HFFc6 (cell line): ENCODE results near the gene CXCR5. TPM values are rescaled to one million over a fixed set of nuclear protein-coding genes. Genes with fewer than 3 reads are reported as not detected.

Experiments
- DNase-seq: peaks from one replicate; pipeline ENCODE4 v3.0.0-alpha.2; 2018
- H3K27ac Mint-ChIP-seq: 2 replicates; pipeline ENCODE4 v1.8.0; 2020; ENCODE audit warnings: mild to moderate bottlenecking, mixed read lengths
- H3K27me3 Mint-ChIP-seq: 2 replicates; pipeline ENCODE4 v1.8.0; 2021; ENCODE audit warnings: mild to moderate bottlenecking, moderate library complexity, mixed read lengths; ENCODE audit not compliant: insufficient read depth
- H3K36me3 Mint-ChIP-seq: 2 replicates; pipeline ENCODE4 v1.8.0; 2021; ENCODE audit warnings: low read depth, mixed read lengths
- H3K4me1 Mint-ChIP-seq: 2 replicates; pipeline ENCODE4 v1.8.0; 2020; ENCODE audit warnings: low read depth, mixed read lengths
- H3K4me3 Mint-ChIP-seq: 2 replicates; pipeline ENCODE4 v1.8.0; 2020; ENCODE audit warnings: mild to moderate bottlenecking, moderate library complexity, mixed read lengths
- H3K9me3 Mint-ChIP-seq: 2 replicates; pipeline ENCODE4 v1.8.0; 2020; ENCODE audit warnings: mild to moderate bottlenecking, mixed read lengths
- CTCF ChIP-seq: fragments of 200-600 bp; sonication (generic); IDR thresholded peaks from 2 replicates; pipeline ENCODE4 v1.5.0; 2021; ENCODE audit warnings: antibody characterized with exemption, mild to moderate bottlenecking
- total RNA-seq, 6 experiments: library from RNA; stranded (reverse); fragmentation: NEBNext Ultra II Directional; extraction: Animal tissue kit (Norgen Biotek cat#: 25700); gene quantifications; 2 replicates in 1 of 6; 3 replicates in 5 of 6; pipeline ENCODE4 v1.2.3, GENCODE V29; 2021

The CXCR5 gene
- total RNA-seq, 6 experiments from 2014 or later, result 0.06 TPM; not detected in 5

GRCh38 chr11:118928101-118928869 lies 44.6 kb downstream of the CXCR5 start:
- Mint-ChIP-seq H3K4me1 (peaks cover 45% of the 10 kb centered on the region), H3K4me3 (peak overlapping the region; percentile 96), H3K36me3 (peaks cover 14% of the 10 kb centered on the region), H3K27me3 (no peaks in the 10 kb centered on the region; the same call in 1 of the 2 replicates), H3K27ac (peak overlapping the region; percentile 84), H3K9me3 (no peaks in the 10 kb centered on the region)
- peak; percentile 94 for DNase-seq
- TF ChIP-seq CTCF, result peak; percentile 98

GRCh38 chr11:118928870-118929500 lies 45.3 kb downstream of the CXCR5 start:
- H3K27ac Mint-ChIP-seq, result peak overlapping the region; percentile 84
- no peak for DNase-seq

GRCh38 chr11:118929501-118930093 lies 45.9 kb downstream of the CXCR5 start:
- no peaks in the 10 kb centered on the region for H3K9me3 Mint-ChIP-seq
- no peak for TF ChIP-seq CTCF
- H3K27me3 Mint-ChIP-seq, result no peaks in the 10 kb centered on the region
- H3K4me1 Mint-ChIP-seq, result peaks cover 51% of the 10 kb centered on the region
- DNase-seq, result peak; percentile 60
- peak overlapping the region; percentile 96 for H3K4me3 Mint-ChIP-seq
- H3K27ac Mint-ChIP-seq, result peak overlapping the region; percentile 46; the same call in 1 of the 2 replicates
- H3K36me3 Mint-ChIP-seq, result peaks cover 1% of the 10 kb centered on the region

More at GRCh38 chr11:118928870-118929500, 45.3 kb downstream of the CXCR5 start:
- H3K36me3 Mint-ChIP-seq, result peaks cover 7% of the 10 kb centered on the region
- no peaks in the 10 kb centered on the region for H3K9me3 Mint-ChIP-seq
- H3K4me3 Mint-ChIP-seq, result peak overlapping the region; percentile 96
- no peak for TF ChIP-seq CTCF
- H3K27me3 Mint-ChIP-seq, result no peaks in the 10 kb centered on the region; the same call in 1 of the 2 replicates
- peaks cover 51% of the 10 kb centered on the region for H3K4me1 Mint-ChIP-seq

- Mint-ChIP-seq H3K4me1 (peaks cover 51% of the 10 kb centered on the region), H3K27ac (no peak overlapping the region), H3K4me3 (peak overlapping the region; percentile 96), H3K9me3 (no peaks in the 10 kb centered on the region), H3K36me3 (no peaks in the 10 kb centered on the region), H3K27me3 (no peaks in the 10 kb centered on the region)
- DNase-seq, result peak; percentile 57
- TF ChIP-seq CTCF, result peak; percentile 97
These were observed 46.5 kb downstream of the CXCR5 start for GRCh38 chr11:118930094-118930712.

- no peak for DNase-seq
- no peak for TF ChIP-seq CTCF
These were observed 47.9 kb downstream of the CXCR5 start for GRCh38 chr11:118931571-118931970.

More at GRCh38 chr11:118931571-118931970, 47.9 kb downstream of the CXCR5 start:
- Mint-ChIP-seq H3K27me3 (no peaks in the 10 kb centered on the region), H3K36me3 (no peaks in the 10 kb centered on the region), H3K4me1 (peaks cover 44% of the 10 kb centered on the region), H3K4me3 (no peak overlapping the region), H3K27ac (no peak overlapping the region), H3K9me3 (no peaks in the 10 kb centered on the region)
